Duodenal mucosa (tissue), 2 donors: ENCODE measurements around the gene DAAM1.

Experiments used
- H3K27ac ChIP-seq: one replicate; pipeline ENCODE4 v1.7.0; 2013; ENCODE audit warnings: low read depth, low read length
- H3K27me3 ChIP-seq, 2 donors: one replicate each; pipeline ENCODE4 v1.7.0; 2013; ENCODE audit warnings: low read length in 2 of 2, control low read depth in 1 of 2; ENCODE audit not compliant: insufficient read depth in 2 of 2, control insufficient read depth in 1 of 2
- H3K36me3 ChIP-seq, 2 donors: one replicate each; pipeline ENCODE4 v1.7.0; 2013; ENCODE audit warnings: low read length in 2 of 2, control low read depth in 1 of 2; ENCODE audit not compliant: insufficient read depth in 2 of 2, control insufficient read depth in 1 of 2
- H3K4me1 ChIP-seq, 2 donors: one replicate each; pipeline ENCODE4 v1.7.0; 2013; ENCODE audit warnings: low read length in 2 of 2, control low read depth in 1 of 2; ENCODE audit not compliant: insufficient read depth in 2 of 2, control insufficient read depth in 1 of 2
- H3K4me3 ChIP-seq, 2 donors: one replicate each; pipeline ENCODE4 v1.7.0; 2013; ENCODE audit warnings: low read length in 2 of 2, low read depth in 1 of 2
- H3K9ac ChIP-seq, 2 donors: one replicate each; pipeline ENCODE4 v1.7.0; 2013; ENCODE audit warnings: low read length in 2 of 2, low read depth in 1 of 2
- H3K9me3 ChIP-seq, 2 donors: one replicate each; pipeline ENCODE4 v1.7.0; 2013; ENCODE audit warnings: low read length in 2 of 2, control low read depth in 1 of 2; ENCODE audit not compliant: control insufficient read depth in 1 of 2

The DAAM1 gene

GRCh38 chr14:59349258-59349701 lies 160.8 kb downstream of the DAAM1 start:
- H3K4me1 ChIP-seq: no peaks in the 10 kb centered on the region
- no peaks in the 10 kb centered on the region for H3K27me3 ChIP-seq
- H3K27ac ChIP-seq: no peak overlapping the region
- no peak overlapping the region for H3K4me3 ChIP-seq
- no peak overlapping the region for H3K9ac ChIP-seq
- H3K36me3 ChIP-seq: peaks cover 11 to 21% of the 10 kb centered on the region in 2 donors
- no peaks in the 10 kb centered on the region for H3K9me3 ChIP-seq

GRCh38 chr14:59352961-59353360 lies 164.5 kb downstream of the DAAM1 start:
- H3K4me1 ChIP-seq: peaks cover 0 to 2% of the 10 kb centered on the region in 2 donors
- H3K9me3 ChIP-seq: no peaks in the 10 kb centered on the region
- H3K4me3 ChIP-seq: no peak overlapping the region
- no peak overlapping the region for H3K9ac ChIP-seq
- H3K36me3 ChIP-seq: peaks cover 16 to 47% of the 10 kb centered on the region in 2 donors
- H3K27me3 ChIP-seq: no peaks in the 10 kb centered on the region
- H3K27ac ChIP-seq: no peak overlapping the region

GRCh38 chr14:59354666-59355065 lies 166.2 kb downstream of the DAAM1 start:
- Histone ChIP-seq H3K36me3 (peaks cover 18 to 44% of the 10 kb centered on the region in 2 donors), H3K27ac (no peak overlapping the region), H3K4me1 (peaks cover 2 to 4% of the 10 kb centered on the region in 2 donors), H3K27me3 (no peaks in the 10 kb centered on the region), H3K4me3 (no peak overlapping the region), H3K9me3 (no peaks in the 10 kb centered on the region), H3K9ac (no peak overlapping the region)

- no peaks in the 10 kb centered on the region for H3K27me3 ChIP-seq
- H3K9ac ChIP-seq: no peak overlapping the region
- peaks cover 2 to 7% of the 10 kb centered on the region in 2 donors for H3K4me1 ChIP-seq
- H3K36me3 ChIP-seq: peaks cover 18 to 43% of the 10 kb centered on the region in 2 donors
- H3K9me3 ChIP-seq: no peaks in the 10 kb centered on the region
- no peak overlapping the region for H3K4me3 ChIP-seq
- H3K27ac ChIP-seq: no peak overlapping the region
These were observed 166.6 kb downstream of the DAAM1 start for GRCh38 chr14:59355091-59355490.

- Histone ChIP-seq H3K27me3 (no peaks in the 10 kb centered on the region), H3K4me3 (no peak overlapping the region), H3K27ac (no peak overlapping the region), H3K9me3 (no peaks in the 10 kb centered on the region), H3K4me1 (peaks cover 10 to 11% of the 10 kb centered on the region in 2 donors), H3K36me3 (peaks cover 18 to 38% of the 10 kb centered on the region in 2 donors), H3K9ac (no peak overlapping the region)
These were observed 167.8 kb downstream of the DAAM1 start for GRCh38 chr14:59356312-59356711.

GRCh38 chr14:59356767-59357166 lies 168.3 kb downstream of the DAAM1 start:
- Histone ChIP-seq H3K27ac (no peak overlapping the region), H3K9me3 (no peaks in the 10 kb centered on the region), H3K4me1 (peaks cover 14 to 15% of the 10 kb centered on the region in 2 donors), H3K4me3 (no peak overlapping the region), H3K36me3 (peaks cover 18 to 37% of the 10 kb centered on the region in 2 donors), H3K27me3 (no peaks in the 10 kb centered on the region), H3K9ac (no peak overlapping the region)

- Histone ChIP-seq H3K9ac (no peak overlapping the region), H3K4me1 (peaks cover 14 to 15% of the 10 kb centered on the region in 2 donors), H3K27me3 (no peaks in the 10 kb centered on the region), H3K27ac (no peak overlapping the region), H3K36me3 (peaks cover 12 to 34% of the 10 kb centered on the region in 2 donors), H3K4me3 (no peak overlapping the region), H3K9me3 (no peaks in the 10 kb centered on the region)
These were observed 169.6 kb downstream of the DAAM1 start for GRCh38 chr14:59358102-59358501.

- Histone ChIP-seq H3K27ac (no peak overlapping the region), H3K4me3 (no peak overlapping the region), H3K4me1 (peaks cover 14 to 18% of the 10 kb centered on the region in 2 donors), H3K9me3 (no peaks in the 10 kb centered on the region), H3K36me3 (peaks cover 8 to 29% of the 10 kb centered on the region in 2 donors), H3K27me3 (no peaks in the 10 kb centered on the region), H3K9ac (no peak overlapping the region)
These were observed 170.3 kb downstream of the DAAM1 start for GRCh38 chr14:59358784-59359183.

- no peak overlapping the region for H3K9ac ChIP-seq
- H3K36me3 ChIP-seq: peaks cover 4 to 34% of the 10 kb centered on the region in 2 donors
- no peak overlapping the region for H3K27ac ChIP-seq
- no peaks in the 10 kb centered on the region for H3K27me3 ChIP-seq
- H3K9me3 ChIP-seq: no peaks in the 10 kb centered on the region
- peaks cover 14 to 18% of the 10 kb centered on the region in 2 donors for H3K4me1 ChIP-seq
- H3K4me3 ChIP-seq: no peak overlapping the region
These were observed 171.1 kb downstream of the DAAM1 start for GRCh38 chr14:59359431-59360124.

- Histone ChIP-seq H3K4me3 (no peak overlapping the region), H3K36me3 (peaks cover 4 to 35% of the 10 kb centered on the region in 2 donors), H3K9me3 (no peaks in the 10 kb centered on the region), H3K27me3 (no peaks in the 10 kb centered on the region), H3K4me1 (peaks cover 14 to 18% of the 10 kb centered on the region in 2 donors), H3K27ac (no peak overlapping the region), H3K9ac (no peak overlapping the region)
These were observed 171.8 kb downstream of the DAAM1 start for GRCh38 chr14:59360233-59360632.
